CD4-positive, alpha-beta memory T cell (primary cell): ENCODE results near the gene SCGB1A1. TPM values are rescaled to one million over a fixed set of nuclear protein-coding genes. Genes with fewer than 3 reads are reported as not detected.
A peak's percentile ranks its signal among the peaks of the same experiment; 100 is the strongest.

Experiments
- CTCF ChIA-PET: fragments of 350-600 bp; sonication (Branson Sonifier 250); formaldehyde crosslinking; loops from one replicate; lab custom pipeline; 2021; ENCODE audit warnings: inconsistent platforms; ENCODE audit not compliant: partially characterized antibody; lab: Charles Lee
- POLR2A ChIA-PET: fragments of 350-600 bp; sonication (Branson Sonifier 250); formaldehyde crosslinking; loops from one replicate; lab custom pipeline; 2021; ENCODE audit not compliant: partially characterized antibody; lab: Charles Lee
- DNase-seq, 5 donors: peaks; one replicate each; pipeline versions ENCODE4 v3.0.0 to v3.0.0-alpha.2; 2020 to 2022; ENCODE audit warnings: mixed read lengths in 1 of 5
- H3K27ac ChIP-seq: one replicate; pipeline ENCODE4 v1.7.0; 2013; ENCODE audit warnings: low read depth, low read length
- H3K27me3 ChIP-seq: 2 replicates; pipeline ENCODE4 v1.7.0; 2013; ENCODE audit warnings: mild to moderate bottlenecking, low read length, moderate library complexity; ENCODE audit not compliant: insufficient read depth
- H3K36me3 ChIP-seq: 2 replicates; pipeline ENCODE4 v1.7.0; 2013; ENCODE audit warnings: mild to moderate bottlenecking, low read length, moderate library complexity; ENCODE audit not compliant: insufficient read depth
- H3K4me1 ChIP-seq: 2 replicates; pipeline ENCODE4 v1.7.0; 2013; ENCODE audit warnings: mild to moderate bottlenecking, low read length, moderate library complexity; ENCODE audit not compliant: insufficient read depth
- H3K4me3 ChIP-seq, 2 donors: one replicate each; pipeline ENCODE4 v1.7.0; 2013; ENCODE audit warnings: low read length in 2 of 2, mild to moderate bottlenecking in 1 of 2
- H3K9me3 ChIP-seq, 2 donors: one replicate each; pipeline ENCODE4 v1.7.0; 2013; ENCODE audit warnings: low read length in 2 of 2, control low read depth in 1 of 2; ENCODE audit not compliant: control insufficient read depth in 1 of 2
- H3K27ac Mint-ChIP-seq, 7 donors: one replicate each; pipeline ENCODE4 v1.8.0; 2020 to 2021; ENCODE audit warnings: mixed read lengths in 7 of 7, mild to moderate bottlenecking in 6 of 7, inconsistent platforms in 3 of 7, moderate library complexity in 3 of 7
- H3K27me3 Mint-ChIP-seq, 2 donors: one replicate each; pipeline ENCODE4 v1.8.0; 2020 to 2021; ENCODE audit warnings: mixed read lengths in 2 of 2
- H3K36me3 Mint-ChIP-seq, 2 donors: one replicate each; pipeline ENCODE4 v1.8.0; 2020 to 2021; ENCODE audit warnings: mixed read lengths in 2 of 2, inconsistent platforms in 1 of 2, mild to moderate bottlenecking in 1 of 2
- H3K4me1 Mint-ChIP-seq, 4 donors: one replicate each; pipeline ENCODE4 v1.8.0; 2020 to 2021; ENCODE audit warnings: mixed read lengths in 4 of 4, mild to moderate bottlenecking in 1 of 4
- H3K4me3 Mint-ChIP-seq, 8 donors: one replicate each; pipeline ENCODE4 v1.8.0; 2020 to 2021; ENCODE audit warnings: mixed read lengths in 8 of 8, mild to moderate bottlenecking in 7 of 8, moderate library complexity in 6 of 8, inconsistent platforms in 3 of 8
- H3K9me3 Mint-ChIP-seq, 8 donors: one replicate each; pipeline ENCODE4 v1.8.0; 2020 to 2021; ENCODE audit warnings: mixed read lengths in 8 of 8, mild to moderate bottlenecking in 5 of 8, inconsistent platforms in 3 of 8, moderate library complexity in 1 of 8
- intact Hi-C: fragments of 100-400 bp; cut with micrococcal nuclease; formaldehyde crosslinking; loops from one replicate; pipeline ENCODE4 v1.15.1; 2023
- polyA plus RNA-seq, 2 donors: library from polyadenylated mRNA; unstranded; fragments of 300-500 nt; fragmentation: Illumina TruSeq; gene quantifications; one replicate each; pipeline ENCODE4 v1.2.3, GENCODE V29; 2021
- total RNA-seq, 2 experiments: library from RNA; stranded (reverse); gene quantifications; one replicate each; pipeline ENCODE4 v1.2.3, GENCODE V29; 2021

Gene SCGB1A1
- total and polyA plus RNA-seq, 4 experiments from 2014 or later, result not detected

- no peak overlapping the region for H3K4me3 ChIP-seq
- no peaks in the 10 kb centered on the region for H3K36me3 Mint-ChIP-seq
- no peaks in the 10 kb centered on the region for H3K4me1 ChIP-seq
- no peak for DNase-seq
- ChIA-PET CTCF (interaction anchor here (1.6 to 5.0 kb wide), 3 partner anchors 11 to 15 kb away, joined by 4 to 30 read pairs (median 4); no protein-coding TSS in a partner anchor), POLR2A (no interaction called here)
- no peaks in the 10 kb centered on the region for H3K4me1 Mint-ChIP-seq
- H3K27me3 Mint-ChIP-seq, result peaks cover 0 to 1% of the 10 kb centered on the region in 2 donors
- no peak overlapping the region for H3K27ac ChIP-seq
- no peak overlapping the region for H3K4me3 Mint-ChIP-seq
- H3K9me3 ChIP-seq, result no peaks in the 10 kb centered on the region
- no peaks in the 10 kb centered on the region for H3K27me3 ChIP-seq
- no peaks in the 10 kb centered on the region for H3K36me3 ChIP-seq
- no peaks in the 10 kb centered on the region for H3K9me3 Mint-ChIP-seq
- H3K27ac Mint-ChIP-seq, result no peak overlapping the region
- intact Hi-C loops, result no loop called here
These were observed 9.0 kb upstream of the SCGB1A1 start for GRCh38 chr11:62409831-62410230.

GRCh38 chr11:62410972-62411371 is 7.9 kb upstream of the SCGB1A1 start:
- no peaks in the 10 kb centered on the region for H3K36me3 Mint-ChIP-seq
- H3K27me3 Mint-ChIP-seq, result no peaks in the 10 kb centered on the region
- H3K4me3 Mint-ChIP-seq, result no peak overlapping the region
- no peaks in the 10 kb centered on the region for H3K27me3 ChIP-seq
- ChIA-PET CTCF (interaction anchor here (1.5 to 5.0 kb wide), 2 partner anchors 13 to 15 kb away, joined by 8 to 30 read pairs; no protein-coding TSS in a partner anchor), POLR2A (no interaction called here)
- no peak overlapping the region for H3K27ac Mint-ChIP-seq
- intact Hi-C loops, result no loop called here
- H3K36me3 ChIP-seq, result no peaks in the 10 kb centered on the region
- no peak overlapping the region for H3K27ac ChIP-seq
- no peak for DNase-seq
- no peaks in the 10 kb centered on the region for H3K9me3 Mint-ChIP-seq
- no peaks in the 10 kb centered on the region for H3K9me3 ChIP-seq
- no peaks in the 10 kb centered on the region for H3K4me1 Mint-ChIP-seq
- H3K4me3 ChIP-seq, result no peak overlapping the region
- no peaks in the 10 kb centered on the region for H3K4me1 ChIP-seq

- no peaks in the 10 kb centered on the region for H3K4me1 Mint-ChIP-seq
- Histone ChIP-seq H3K4me1 (no peaks in the 10 kb centered on the region), H3K9me3 (no peaks in the 10 kb centered on the region), H3K27me3 (no peaks in the 10 kb centered on the region), H3K27ac (no peak overlapping the region), H3K36me3 (no peaks in the 10 kb centered on the region), H3K4me3 (no peak overlapping the region)
- intact Hi-C loops, result no loop called here
- H3K27me3 Mint-ChIP-seq, result no peaks in the 10 kb centered on the region
- ChIA-PET POLR2A (interaction anchor here (0.5 kb wide), 1 partner anchor 8 kb away, joined by 4 read pairs; no protein-coding TSS in a partner anchor), CTCF (interaction anchor here (1.5 to 5.0 kb wide), 2 partner anchors 13 to 16 kb away, joined by 8 to 30 read pairs; no protein-coding TSS in a partner anchor)
- no peak overlapping the region for H3K27ac Mint-ChIP-seq
- no peaks in the 10 kb centered on the region for H3K9me3 Mint-ChIP-seq
- no peaks in the 10 kb centered on the region for H3K36me3 Mint-ChIP-seq
- no peak overlapping the region for H3K4me3 Mint-ChIP-seq
- DNase-seq, result no peak
These were observed 7.3 kb upstream of the SCGB1A1 start for GRCh38 chr11:62411524-62411923.

GRCh38 chr11:62413060-62413696 is 5.7 kb upstream of the SCGB1A1 start:
- no peak overlapping the region for H3K4me3 Mint-ChIP-seq

GRCh38 chr11:62416596-62416995 is 2.2 kb upstream of the SCGB1A1 start:
- POLR2A ChIA-PET, result no interaction called here
- Mint-ChIP-seq H3K4me3 (no peak overlapping the region), H3K27ac (peak overlapping the region in 1 of 7 donors; percentile 33), H3K9me3 (no peaks in the 10 kb centered on the region), H3K27me3 (no peaks in the 10 kb centered on the region), H3K4me1 (no peaks in the 10 kb centered on the region), H3K36me3 (no peaks in the 10 kb centered on the region)
- no peaks in the 10 kb centered on the region for H3K4me1 ChIP-seq
- CTCF ChIA-PET, result interaction anchor here (1.5 to 14.0 kb wide), 2 partner anchors 22 to 142 kb away, joined by 3 to 405 read pairs; no protein-coding TSS in a partner anchor
- H3K36me3 ChIP-seq, result no peaks in the 10 kb centered on the region
- no peak for DNase-seq
- H3K4me3 ChIP-seq, result no peak overlapping the region
- no peaks in the 10 kb centered on the region for H3K9me3 ChIP-seq
- no peak overlapping the region for H3K27ac ChIP-seq
- no peaks in the 10 kb centered on the region for H3K27me3 ChIP-seq
- intact Hi-C loops, result no loop called here

More at GRCh38 chr11:62413060-62413696, 5.7 kb upstream of the SCGB1A1 start:
- Histone ChIP-seq H3K36me3 (no peaks in the 10 kb centered on the region), H3K9me3 (no peaks in the 10 kb centered on the region), H3K4me1 (no peaks in the 10 kb centered on the region), H3K4me3 (no peak overlapping the region), H3K27me3 (no peaks in the 10 kb centered on the region), H3K27ac (no peak overlapping the region)
- Mint-ChIP-seq H3K27me3 (no peaks in the 10 kb centered on the region), H3K4me1 (no peaks in the 10 kb centered on the region), H3K36me3 (no peaks in the 10 kb centered on the region), H3K9me3 (no peaks in the 10 kb centered on the region), H3K27ac (peak overlapping the region in 1 of 7 donors; percentile 22)
- POLR2A ChIA-PET, result interaction anchor here (1.2 kb wide), 1 partner anchor 143 kb away, joined by 3 read pairs; no protein-coding TSS in a partner anchor
- CTCF ChIA-PET, result interaction anchor here (5.0 kb wide), 1 partner anchor 11 kb away, joined by 30 read pairs; no protein-coding TSS in a partner anchor
- intact Hi-C loops, result no loop called here
- DNase-seq, result no peak

GRCh38 chr11:62418136-62418535 is 697 bp upstream of the SCGB1A1 start:
- ChIA-PET CTCF (interaction anchor here (14.0 kb wide), 1 partner anchor 141 kb away, joined by 405 read pairs; no protein-coding TSS in a partner anchor), POLR2A (no interaction called here)
- Histone ChIP-seq H3K9me3 (no peaks in the 10 kb centered on the region), H3K4me3 (no peak overlapping the region), H3K4me1 (no peaks in the 10 kb centered on the region), H3K27ac (no peak overlapping the region), H3K27me3 (no peaks in the 10 kb centered on the region), H3K36me3 (no peaks in the 10 kb centered on the region)
- DNase-seq, result no peak
- no peaks in the 10 kb centered on the region for H3K9me3 Mint-ChIP-seq
- no peaks in the 10 kb centered on the region for H3K27me3 Mint-ChIP-seq
- intact Hi-C loops, result no loop called here
- H3K4me1 Mint-ChIP-seq, result no peaks in the 10 kb centered on the region
- H3K4me3 Mint-ChIP-seq, result no peak overlapping the region
- H3K27ac Mint-ChIP-seq, result peak overlapping the region in 4 of 7 donors; percentile 20 to 67 (median 47)
- no peaks in the 10 kb centered on the region for H3K36me3 Mint-ChIP-seq

GRCh38 chr11:62419314-62419929 is 589 bp downstream of the SCGB1A1 start:
- peaks cover 2% of the 10 kb centered on the region for H3K4me1 ChIP-seq
- no peaks in the 10 kb centered on the region for H3K36me3 Mint-ChIP-seq
- intact Hi-C loops, result no loop called here
- CTCF ChIA-PET, result interaction anchor here (14.0 kb wide), 1 partner anchor 139 kb away, joined by 405 read pairs; no protein-coding TSS in a partner anchor
- H3K9me3 Mint-ChIP-seq, result no peaks in the 10 kb centered on the region
- no peaks in the 10 kb centered on the region for H3K36me3 ChIP-seq
- no peak overlapping the region for H3K27ac ChIP-seq
- H3K27ac Mint-ChIP-seq, result no peak overlapping the region
- H3K27me3 Mint-ChIP-seq, result no peaks in the 10 kb centered on the region
- no peaks in the 10 kb centered on the region for H3K9me3 ChIP-seq
- peaks cover 0 to 3% (median 1%) of the 10 kb centered on the region in 4 donors for H3K4me1 Mint-ChIP-seq
- H3K27me3 ChIP-seq, result no peaks in the 10 kb centered on the region
- POLR2A ChIA-PET, result interaction anchor here (1.1 kb wide), 1 partner anchor 137 kb away, joined by 3 read pairs; no protein-coding TSS in a partner anchor
- H3K4me3 ChIP-seq, result no peak overlapping the region
- H3K4me3 Mint-ChIP-seq, result no peak overlapping the region
- no peak for DNase-seq
